ENCODE measurements around the gene MYADML2. TPM values are rescaled to one million over a fixed set of nuclear protein-coding genes. Genes with fewer than 3 reads are reported as not detected.
A peak's percentile ranks its signal among the peaks of the same experiment; 100 is the strongest.

Gene MYADML2
- total RNA-seq, 1 experiment from 2014 or later, result not detected

GRCh38 chr17:81901167-81902022, 45.6 kb downstream of the MYADML2 start:
- no peak for DNase-seq (ENCODE audit: low read depth)

DNA sequence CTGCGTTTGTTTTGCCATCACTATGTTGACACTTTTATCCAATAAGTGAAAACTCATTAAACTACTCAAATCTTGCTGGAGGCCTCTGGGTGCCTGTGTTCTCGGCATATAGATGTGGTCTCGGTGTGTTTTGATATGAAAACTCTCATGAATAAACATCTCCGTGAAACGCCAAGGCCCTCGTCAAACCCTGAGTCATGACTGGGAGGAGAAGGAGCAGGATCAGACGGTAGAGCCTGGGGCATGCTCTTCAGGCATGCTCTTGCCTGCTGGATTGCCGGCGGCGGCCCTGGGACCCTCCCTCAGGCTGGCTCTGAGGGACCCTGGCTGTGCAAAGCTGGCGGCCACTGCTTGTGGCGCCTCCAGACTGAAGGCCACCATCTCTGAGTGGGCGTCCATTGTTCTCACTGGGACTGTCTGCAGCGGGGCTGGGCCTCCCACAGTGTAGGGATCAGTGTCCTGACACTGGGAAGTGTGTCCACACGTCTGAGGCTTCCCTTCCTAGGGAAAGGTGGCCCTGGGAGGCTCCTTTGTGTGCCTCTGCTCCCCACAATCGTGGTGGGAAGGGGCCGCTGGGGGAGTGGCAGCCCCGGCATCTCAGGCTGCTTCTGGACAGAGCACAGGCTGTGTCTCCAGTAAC, 46.7 kb downstream of the MYADML2 start:
- DNase-seq (ENCODE audit: low read depth), result no peak

- DNase-seq (ENCODE audit: low read depth), result no peak
Observed at GRCh38 chr17:81899514-81900166, 47.4 kb downstream of the MYADML2 start.

DNA sequence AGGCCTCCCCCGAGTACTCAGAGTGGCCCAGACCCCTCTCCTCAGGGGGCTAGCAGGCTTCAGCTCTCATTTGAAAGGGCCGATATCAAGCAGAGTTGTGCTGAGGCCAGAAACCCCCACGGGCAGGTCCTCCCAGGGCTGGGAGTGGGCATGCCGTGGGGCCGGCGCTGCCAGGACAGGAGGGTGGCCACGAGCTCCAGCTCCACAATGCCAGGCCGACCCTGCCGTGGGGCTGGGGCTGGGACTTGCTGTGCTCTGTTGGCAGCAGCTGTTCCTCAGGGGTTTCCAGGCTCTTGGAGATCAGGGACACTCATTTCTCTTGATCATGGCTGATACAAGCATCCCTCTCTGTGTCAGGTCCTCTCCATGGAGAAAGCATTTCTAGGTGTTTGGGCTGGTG, 48.1 kb downstream of the MYADML2 start:
- no peak for DNase-seq (ENCODE audit: low read depth)

- DNase-seq (ENCODE audit: low read depth), result peak; percentile 98
Observed at GRCh38 chr17:81898029-81898866, 48.8 kb downstream of the MYADML2 start.

- DNase-seq (ENCODE audit: low read depth), result no peak
Observed at GRCh38 chr17:81895400-81895799, 51.6 kb downstream of the MYADML2 start.

- no peak for DNase-seq (ENCODE audit: low read depth)
Observed at GRCh38 chr17:81891303-81891552, 55.8 kb downstream of the MYADML2 start.

GRCh38 chr17:81890447-81891302, 56.4 kb downstream of the MYADML2 start:
- peak; percentile 21 for DNase-seq (ENCODE audit: low read depth)

Other genes with a start within 250 kb of the MYADML2 start
- gene MRPL12, start 243.9 kb downstream of the MYADML2 start, total RNA-seq (2014; rRNA removed), result 23.4 and 31.3 TPM in 2 replicates
- gene SLC25A10, start 234.9 kb downstream of the MYADML2 start, total RNA-seq (2014; rRNA removed), result 37.3 and 37.8 TPM in 2 replicates
- gene GCGR, start 143.1 kb downstream of the MYADML2 start, total RNA-seq (2014; rRNA removed), result not detected in 2 replicates
- 106 TPM in 2 replicates for gene MCRIP1, start 113.9 kb downstream of the MYADML2 start, total RNA-seq (2014; rRNA removed)
- gene PPP1R27, start 112.2 kb downstream of the MYADML2 start, total RNA-seq (2014; rRNA removed), result 1.0 TPM in 1 of 2 replicates, not detected in the other
- gene P4HB, start 86.7 kb downstream of the MYADML2 start, total RNA-seq (2014; rRNA removed), result 1,598 and 3,461 TPM in 2 replicates
- 303 and 305 TPM in 2 replicates for gene ARHGDIA, start 75.9 kb downstream of the MYADML2 start, total RNA-seq (2014; rRNA removed)
- gene ALYREF, start 55.6 kb downstream of the MYADML2 start, total RNA-seq (2014; rRNA removed), result 184 and 190 TPM in 2 replicates
- 194 and 234 TPM in 2 replicates for gene ANAPC11, start 55.5 kb downstream of the MYADML2 start, total RNA-seq (2014; rRNA removed)
- 0.86 and 2.9 TPM in 2 replicates for gene NPB, start 45.0 kb downstream of the MYADML2 start, total RNA-seq (2014; rRNA removed)
- 30.4 and 35.4 TPM in 2 replicates for gene PCYT2, start 35.8 kb downstream of the MYADML2 start, total RNA-seq (2014; rRNA removed)
- 17.3 and 20.0 TPM in 2 replicates for gene SIRT7, start 29.1 kb downstream of the MYADML2 start, total RNA-seq (2014; rRNA removed)
- gene MAFG, start 19.5 kb downstream of the MYADML2 start, total RNA-seq (2014; rRNA removed), result 18.8 and 19.7 TPM in 2 replicates
- gene PYCR1, start 9.9 kb downstream of the MYADML2 start, total RNA-seq (2014; rRNA removed), result 59.1 and 81.4 TPM in 2 replicates
- gene NOTUM, start 14.0 kb upstream of the MYADML2 start, total RNA-seq (2014; rRNA removed), result 0.75 and 0.90 TPM in 2 replicates
- 25.9 and 30.3 TPM in 2 replicates for gene ASPSCR1, start 30.4 kb upstream of the MYADML2 start, total RNA-seq (2014; rRNA removed)
- 142 and 155 TPM in 2 replicates for gene CENPX, start 75.6 kb upstream of the MYADML2 start, total RNA-seq (2014; rRNA removed)
- 26.1 and 28.5 TPM in 2 replicates for gene LRRC45, start 76.1 kb upstream of the MYADML2 start, total RNA-seq (2014; rRNA removed)
- gene RAC3, start 84.4 kb upstream of the MYADML2 start, total RNA-seq (2014; rRNA removed), result 18.1 and 28.7 TPM in 2 replicates
- 88.0 and 90.5 TPM in 2 replicates for gene DCXR, start 90.5 kb upstream of the MYADML2 start, total RNA-seq (2014; rRNA removed)
- 31.5 and 35.1 TPM in 2 replicates for gene RFNG, start 104.6 kb upstream of the MYADML2 start, total RNA-seq (2014; rRNA removed)
- gene GPS1, start 104.7 kb upstream of the MYADML2 start, total RNA-seq (2014; rRNA removed), result 144 and 149 TPM in 2 replicates
- gene DUS1L, start 118.6 kb upstream of the MYADML2 start, total RNA-seq (2014; rRNA removed), result 75.8 and 86.1 TPM in 2 replicates
- 69.0 and 69.2 TPM in 2 replicates for gene FASN, start 151.0 kb upstream of the MYADML2 start, total RNA-seq (2014; rRNA removed)